Right lobe of liver (tissue), 4 donors: ENCODE data around the gene SPATA25.

Experiments
- POLR2A ChIP-seq: fragments of 450-650 bp; IDR thresholded peaks from one replicate; pipeline ENCODE4 v1.6.1; 2017; ENCODE audit warnings: antibody characterized with exemption, mild to moderate bottlenecking
- TF ChIP-seq, protein P1 (sequence below), 4 donors: fragments of 200-600 bp in 3 of 4; fragments of 450-650 bp in 1 of 4; IDR thresholded peaks; one replicate each; pipeline versions ENCODE4 v1.5.1 to v1.8.0; 2016 to 2022; ENCODE audit warnings: antibody characterized with exemption in 4 of 4, mild to moderate bottlenecking in 2 of 4
- donor health status: DM: no; HTN: no; CAD: no.
- donor health status: DM: no; HTN: no; CAD: no.
- donor health status: DM: no; HTN: yes; CAD: no.

DNA sequence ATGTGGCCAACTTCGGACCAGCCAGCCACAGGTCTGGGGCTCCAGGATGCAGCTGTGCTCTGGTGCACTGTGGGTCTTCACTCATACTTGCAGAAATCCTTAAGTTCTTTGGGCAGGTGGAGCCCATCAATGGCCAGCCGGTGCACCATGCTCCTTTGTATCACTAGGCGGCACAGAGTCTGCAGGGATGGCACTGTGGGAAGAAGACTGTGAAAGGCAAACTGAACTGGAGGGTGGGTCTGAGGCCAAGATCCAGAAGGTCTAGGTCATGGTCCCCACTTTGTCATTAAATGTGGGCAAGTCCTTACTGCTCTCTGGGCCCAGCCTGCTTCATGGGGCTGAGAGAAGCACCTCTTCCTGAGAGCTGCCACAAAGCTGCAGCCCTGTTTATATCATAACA is 1.3 kb upstream of the SPATA25 start:
- TF ChIP-seq, protein P1, sequence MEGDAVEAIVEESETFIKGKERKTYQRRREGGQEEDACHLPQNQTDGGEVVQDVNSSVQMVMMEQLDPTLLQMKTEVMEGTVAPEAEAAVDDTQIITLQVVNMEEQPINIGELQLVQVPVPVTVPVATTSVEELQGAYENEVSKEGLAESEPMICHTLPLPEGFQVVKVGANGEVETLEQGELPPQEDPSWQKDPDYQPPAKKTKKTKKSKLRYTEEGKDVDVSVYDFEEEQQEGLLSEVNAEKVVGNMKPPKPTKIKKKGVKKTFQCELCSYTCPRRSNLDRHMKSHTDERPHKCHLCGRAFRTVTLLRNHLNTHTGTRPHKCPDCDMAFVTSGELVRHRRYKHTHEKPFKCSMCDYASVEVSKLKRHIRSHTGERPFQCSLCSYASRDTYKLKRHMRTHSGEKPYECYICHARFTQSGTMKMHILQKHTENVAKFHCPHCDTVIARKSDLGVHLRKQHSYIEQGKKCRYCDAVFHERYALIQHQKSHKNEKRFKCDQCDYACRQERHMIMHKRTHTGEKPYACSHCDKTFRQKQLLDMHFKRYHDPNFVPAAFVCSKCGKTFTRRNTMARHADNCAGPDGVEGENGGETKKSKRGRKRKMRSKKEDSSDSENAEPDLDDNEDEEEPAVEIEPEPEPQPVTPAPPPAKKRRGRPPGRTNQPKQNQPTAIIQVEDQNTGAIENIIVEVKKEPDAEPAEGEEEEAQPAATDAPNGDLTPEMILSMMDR (IDR thresholded peaks at IDR 0.05), result no peak
- no peak for TF ChIP-seq POLR2A
